H9 (cell line): Measurements from ENCODE around the gene SLC6A8. TPM values are rescaled to one million over a fixed set of nuclear protein-coding genes. Genes with fewer than 3 reads are reported as not detected.

ENCODE experiments used
- DNase-seq: peaks from one replicate; pipeline ENCODE4 v3.0.0-alpha.2; 2017
- H2AFZ ChIP-seq: one replicate; pipeline ENCODE4 v1.6.1; 2013; ENCODE audit warnings: mild to moderate bottlenecking, low read length, control low read depth, moderate library complexity
- H2AK5ac ChIP-seq: 2 replicates; pipeline ENCODE4 v1.6.1; 2013; ENCODE audit warnings: low read length, control low read depth, mixed read lengths; ENCODE audit not compliant: insufficient read length
- H2BK120ac ChIP-seq: one replicate; pipeline ENCODE4 v1.6.1; 2013; ENCODE audit warnings: low read depth, mild to moderate bottlenecking, low read length, control low read depth, inconsistent platforms; ENCODE audit not compliant: poor library complexity, severe bottlenecking
- H2BK12ac ChIP-seq: 2 replicates; pipeline ENCODE4 v1.6.1; 2013; ENCODE audit warnings: low read length, control low read depth, mixed read lengths, low read depth; ENCODE audit not compliant: insufficient read length
- H2BK15ac ChIP-seq: 2 replicates; pipeline ENCODE4 v1.6.1; 2013; ENCODE audit warnings: low read depth, low read length, control low read depth
- H2BK20ac ChIP-seq: one replicate; pipeline ENCODE4 v1.6.1; 2013; ENCODE audit warnings: low read depth, mild to moderate bottlenecking, low read length, control low read depth, inconsistent platforms; ENCODE audit not compliant: poor library complexity, severe bottlenecking
- H2BK5ac ChIP-seq: 2 replicates; pipeline ENCODE4 v1.6.1; 2013; ENCODE audit warnings: low read length, control low read depth, mixed read lengths; ENCODE audit not compliant: insufficient read length
- H3K14ac ChIP-seq: 2 replicates; pipeline ENCODE4 v1.6.1; 2013; ENCODE audit warnings: low read length, control low read depth; ENCODE audit not compliant: insufficient read depth
- H3K18ac ChIP-seq: 2 replicates; pipeline ENCODE4 v1.6.1; 2013; ENCODE audit warnings: low read depth, mild to moderate bottlenecking, mixed read lengths, low read length, control low read depth; ENCODE audit not compliant: insufficient read length
- H3K23ac ChIP-seq: 2 replicates; pipeline ENCODE4 v1.6.1; 2013; ENCODE audit warnings: low read length, control low read depth, mixed read lengths, low read depth; ENCODE audit not compliant: insufficient read length
- H3K23me2 ChIP-seq: 2 replicates; pipeline ENCODE4 v1.6.1; 2013; ENCODE audit warnings: low read depth, mild to moderate bottlenecking, mixed read lengths, low read length, control low read depth; ENCODE audit not compliant: insufficient read length, poor library complexity, severe bottlenecking
- H3K27ac ChIP-seq: 2 replicates; pipeline ENCODE4 v1.5.1; 2013; ENCODE audit warnings: low read length, control low read depth, mixed read lengths, low read depth; ENCODE audit not compliant: insufficient read length
- H3K27me3 ChIP-seq: 2 replicates; pipeline ENCODE4 v1.6.1; 2013; ENCODE audit warnings: low read length, control low read depth, inconsistent platforms; ENCODE audit not compliant: insufficient read depth
- H3K4ac ChIP-seq: 2 replicates; pipeline ENCODE4 v1.6.1; 2013; ENCODE audit warnings: low read depth, mild to moderate bottlenecking, control low read depth, inconsistent platforms, low read length, moderate library complexity
- H3K4me1 ChIP-seq: 2 replicates; pipeline ENCODE4 v1.6.1; 2013; ENCODE audit warnings: low read length, control low read depth, inconsistent platforms; ENCODE audit not compliant: insufficient read depth
- H3K4me2 ChIP-seq: 2 replicates; pipeline ENCODE4 v1.6.1; 2013; ENCODE audit warnings: low read length, control low read depth, mixed read lengths; ENCODE audit not compliant: insufficient read length, insufficient read depth
- H3K56ac ChIP-seq: 2 replicates; pipeline ENCODE4 v1.6.1; 2013; ENCODE audit warnings: low read depth, mild to moderate bottlenecking, mixed read lengths, low read length, control low read depth; ENCODE audit not compliant: insufficient read length
- H3K79me1 ChIP-seq: 2 replicates; pipeline ENCODE4 v1.6.1; 2013; ENCODE audit warnings: low read depth, mild to moderate bottlenecking, moderate library complexity, low read length, control low read depth, inconsistent platforms; ENCODE audit not compliant: insufficient read depth, poor library complexity, severe bottlenecking
- H3K79me2 ChIP-seq: 2 replicates; pipeline ENCODE4 v1.6.1; 2013; ENCODE audit warnings: low read length, control low read depth, inconsistent platforms; ENCODE audit not compliant: insufficient read depth
- H3K9ac ChIP-seq: 2 replicates; pipeline ENCODE4 v1.6.1; 2013; ENCODE audit warnings: low read length, control low read depth, mixed read lengths; ENCODE audit not compliant: insufficient read length; ENCODE audit errors: extremely low read depth
- H3K9me3 ChIP-seq: one replicate; pipeline ENCODE4 v1.6.1; 2013; ENCODE audit warnings: low read depth, low read length, inconsistent platforms; ENCODE audit not compliant: control insufficient read depth
- H3T11ph ChIP-seq: one replicate; pipeline ENCODE4 v1.6.1; 2013; ENCODE audit warnings: mild to moderate bottlenecking, low read length, control low read depth, inconsistent platforms
- H4K20me1 ChIP-seq: one replicate; pipeline ENCODE4 v1.6.1; 2013; ENCODE audit not compliant: control insufficient read depth, insufficient read length, insufficient read depth
- H4K5ac ChIP-seq: 2 replicates; pipeline ENCODE4 v1.6.1; 2013; ENCODE audit warnings: low read depth, mild to moderate bottlenecking, mixed read lengths, low read length, control low read depth; ENCODE audit not compliant: insufficient read length
- H4K8ac ChIP-seq: replicated peaks from 2 replicates; pipeline ENCODE4 v1.6.1; 2013; ENCODE audit warnings: low read length, control low read depth, mixed read lengths, low read depth; ENCODE audit not compliant: insufficient read length
- H4K91ac ChIP-seq: 2 replicates; pipeline ENCODE4 v1.6.1; 2013; ENCODE audit warnings: low read depth, mild to moderate bottlenecking, moderate library complexity, mixed read lengths, low read length, control low read depth; ENCODE audit not compliant: insufficient read length
- H3K27ac Mint-ChIP-seq, 3 experiments: 2 replicates in 2 of 3; 3 replicates in 1 of 3; pipeline ENCODE4 v1.8.0; 2020 to 2021; ENCODE audit warnings: mixed read lengths in 3 of 3, mild to moderate bottlenecking in 1 of 3, moderate library complexity in 1 of 3
- H3K27me3 Mint-ChIP-seq: 2 replicates; pipeline ENCODE4 v1.8.0; 2021; ENCODE audit warnings: low read depth, mild to moderate bottlenecking, moderate library complexity, mixed read lengths
- H3K36me3 Mint-ChIP-seq, 3 experiments: 2 replicates in 2 of 3; 3 replicates in 1 of 3; pipeline ENCODE4 v1.8.0; 2020 to 2021; ENCODE audit warnings: low read depth in 3 of 3, mixed read lengths in 3 of 3; ENCODE audit not compliant: insufficient read depth in 1 of 3
- H3K4me1 Mint-ChIP-seq, 2 experiments: 2 replicates each; pipeline ENCODE4 v1.8.0; 2020; ENCODE audit warnings: mixed read lengths in 2 of 2
- H3K4me3 Mint-ChIP-seq, 2 experiments: 2 replicates in 1 of 2; 3 replicates in 1 of 2; pipeline ENCODE4 v1.8.0; 2020 to 2021; ENCODE audit warnings: mild to moderate bottlenecking in 2 of 2, mixed read lengths in 2 of 2, moderate library complexity in 1 of 2
- H3K9me3 Mint-ChIP-seq, 2 experiments: 2 replicates in 1 of 2; 3 replicates in 1 of 2; pipeline ENCODE4 v1.8.0; 2020; ENCODE audit warnings: mild to moderate bottlenecking in 2 of 2, mixed read lengths in 2 of 2, moderate library complexity in 1 of 2
- WGBS: extraction: QIAGEN DNeasy Blood & Tissue Kit; methylation state at CpG from one replicate; pipeline ENCODE4 v1.1.7; 2013; ENCODE audit warnings: missing lambda C conversion rate, low lambda C conversion rate, mixed read lengths; ENCODE audit not compliant: insufficient read length; ENCODE audit errors: extremely low coverage; 5-methylcytosine and 5-hydroxymethylcytosine counted together
- total RNA-seq: library from RNA; stranded (reverse); gene quantifications from 2 replicates; pipeline ENCODE4 v1.2.1, GENCODE V29; 2021
- TF ChIP-seq, protein P1 (sequence below): fragments of 200-600 bp; sonication (generic); conservative IDR thresholded peaks from 3 replicates; pipeline ENCODE4 v1.8.0; 2021; ENCODE audit warnings: antibody characterized with exemption, mild to moderate bottlenecking

The SLC6A8 gene
- total RNA-seq, 1 experiment from 2014 or later: 229 TPM

DNA sequence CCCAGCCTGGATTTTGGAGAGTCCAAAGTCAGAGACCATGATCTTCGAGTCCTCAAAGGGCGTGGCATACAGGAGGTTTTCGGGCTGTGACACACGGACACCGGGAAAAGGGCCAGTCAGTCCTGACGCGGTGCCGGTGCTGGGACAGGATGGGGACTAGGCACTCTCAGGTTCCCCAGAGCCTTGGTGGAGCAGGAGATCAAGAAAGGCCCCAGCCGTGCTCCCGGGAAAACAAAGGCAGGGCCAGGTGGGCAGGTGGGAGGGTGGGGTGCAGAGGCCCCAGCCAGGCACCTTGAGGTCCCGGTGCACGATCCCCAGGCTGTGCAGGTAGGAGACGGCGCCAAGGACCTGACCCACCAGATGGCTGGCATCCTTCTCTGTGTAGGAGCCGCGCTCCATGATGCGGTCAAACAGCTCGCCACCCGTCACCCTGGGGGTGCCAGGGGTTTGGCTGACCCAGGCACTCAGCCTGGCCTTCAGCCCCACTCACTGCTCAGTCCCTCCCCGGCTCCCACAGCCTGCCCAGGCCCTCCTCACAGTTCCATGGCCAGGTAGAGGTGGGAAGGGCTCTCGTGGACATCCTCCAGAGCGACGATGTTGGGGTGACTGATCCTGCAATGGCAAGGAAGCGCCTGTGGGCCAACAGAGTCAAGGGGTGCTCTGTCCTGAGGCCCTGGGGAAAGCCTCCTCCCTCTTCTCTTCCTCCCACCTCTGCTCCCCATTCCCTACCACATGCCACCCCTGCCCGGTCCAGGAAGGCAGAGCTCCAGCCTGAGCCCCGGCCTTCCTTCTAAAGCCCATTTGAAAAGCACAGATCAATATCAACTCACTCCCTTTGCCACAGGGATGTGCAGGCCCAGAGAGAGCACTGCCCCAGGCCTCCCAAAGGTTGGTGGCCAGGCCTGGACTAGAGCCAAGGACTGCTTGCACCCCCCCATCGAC, 15.9 kb upstream of the SLC6A8 start:
- no peak overlapping the region for H3K27ac ChIP-seq
- no peaks in the 10 kb centered on the region for H3K4me1 ChIP-seq
- Mint-ChIP-seq H3K27ac (no peak overlapping the region; a peak in 1 of 7 replicates), H3K27me3 (peaks cover 27% of the 10 kb centered on the region), H3K36me3 (peaks cover 2 to 17% (median 10%) of the 10 kb centered on the region in 3 experiments; a peak in 6 of 7 replicates), H3K4me3 (no peak overlapping the region; a peak in 1 of 5 replicates), H3K4me1 (peaks cover 14 to 28% of the 10 kb centered on the region in 2 experiments), H3K9me3 (peaks cover 60 to 74% of the 10 kb centered on the region in 2 experiments)
- H3K23me2 ChIP-seq: no peaks in the 10 kb centered on the region
- H3K18ac ChIP-seq: no peak overlapping the region
- H4K20me1 ChIP-seq: no peaks in the 10 kb centered on the region
- H3K56ac ChIP-seq: no peak overlapping the region
- peaks cover 7% of the 10 kb centered on the region for H3K9me3 ChIP-seq
- H2AFZ ChIP-seq: no peak overlapping the region
- no CpG with 5 or more reads among the region's 27 CpGs for WGBS
- no peaks in the 10 kb centered on the region for H3K79me1 ChIP-seq
- H2BK12ac ChIP-seq: no peak overlapping the region
- no peak overlapping the region for H4K5ac ChIP-seq
- no peak overlapping the region for H2AK5ac ChIP-seq
- H3K4ac ChIP-seq: no peak overlapping the region
- no peaks in the 10 kb centered on the region; the same call in 1 of the 2 replicates for H3K27me3 ChIP-seq
- H4K91ac ChIP-seq: no peak overlapping the region
- no peak overlapping the region for H3K23ac ChIP-seq
- H2BK20ac ChIP-seq: no peak overlapping the region
- H4K8ac ChIP-seq: no peak overlapping the region
- no peak overlapping the region for H2BK120ac ChIP-seq
- no peak for DNase-seq
- no peak overlapping the region for H3T11ph ChIP-seq
- no peak overlapping the region for H2BK5ac ChIP-seq
- TF ChIP-seq, protein P1, sequence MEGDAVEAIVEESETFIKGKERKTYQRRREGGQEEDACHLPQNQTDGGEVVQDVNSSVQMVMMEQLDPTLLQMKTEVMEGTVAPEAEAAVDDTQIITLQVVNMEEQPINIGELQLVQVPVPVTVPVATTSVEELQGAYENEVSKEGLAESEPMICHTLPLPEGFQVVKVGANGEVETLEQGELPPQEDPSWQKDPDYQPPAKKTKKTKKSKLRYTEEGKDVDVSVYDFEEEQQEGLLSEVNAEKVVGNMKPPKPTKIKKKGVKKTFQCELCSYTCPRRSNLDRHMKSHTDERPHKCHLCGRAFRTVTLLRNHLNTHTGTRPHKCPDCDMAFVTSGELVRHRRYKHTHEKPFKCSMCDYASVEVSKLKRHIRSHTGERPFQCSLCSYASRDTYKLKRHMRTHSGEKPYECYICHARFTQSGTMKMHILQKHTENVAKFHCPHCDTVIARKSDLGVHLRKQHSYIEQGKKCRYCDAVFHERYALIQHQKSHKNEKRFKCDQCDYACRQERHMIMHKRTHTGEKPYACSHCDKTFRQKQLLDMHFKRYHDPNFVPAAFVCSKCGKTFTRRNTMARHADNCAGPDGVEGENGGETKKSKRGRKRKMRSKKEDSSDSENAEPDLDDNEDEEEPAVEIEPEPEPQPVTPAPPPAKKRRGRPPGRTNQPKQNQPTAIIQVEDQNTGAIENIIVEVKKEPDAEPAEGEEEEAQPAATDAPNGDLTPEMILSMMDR: no peak
- H3K14ac ChIP-seq: no peak overlapping the region
- no peak overlapping the region for H2BK15ac ChIP-seq
- H3K4me2 ChIP-seq: no peak overlapping the region
- no peaks in the 10 kb centered on the region for H3K79me2 ChIP-seq
- no peak overlapping the region for H3K9ac ChIP-seq
